Hepatic stellate cell (primary cell): ENCODE results near the gene CBY1.
A peak's percentile ranks its signal among the peaks of the same experiment; 100 is the strongest.

ENCODE experiments used
- DNase-seq: peaks from one replicate; pipeline ENCODE4 v3.0.0; 2011; ENCODE audit warnings: low spot score

CBY1 gene

DNA sequence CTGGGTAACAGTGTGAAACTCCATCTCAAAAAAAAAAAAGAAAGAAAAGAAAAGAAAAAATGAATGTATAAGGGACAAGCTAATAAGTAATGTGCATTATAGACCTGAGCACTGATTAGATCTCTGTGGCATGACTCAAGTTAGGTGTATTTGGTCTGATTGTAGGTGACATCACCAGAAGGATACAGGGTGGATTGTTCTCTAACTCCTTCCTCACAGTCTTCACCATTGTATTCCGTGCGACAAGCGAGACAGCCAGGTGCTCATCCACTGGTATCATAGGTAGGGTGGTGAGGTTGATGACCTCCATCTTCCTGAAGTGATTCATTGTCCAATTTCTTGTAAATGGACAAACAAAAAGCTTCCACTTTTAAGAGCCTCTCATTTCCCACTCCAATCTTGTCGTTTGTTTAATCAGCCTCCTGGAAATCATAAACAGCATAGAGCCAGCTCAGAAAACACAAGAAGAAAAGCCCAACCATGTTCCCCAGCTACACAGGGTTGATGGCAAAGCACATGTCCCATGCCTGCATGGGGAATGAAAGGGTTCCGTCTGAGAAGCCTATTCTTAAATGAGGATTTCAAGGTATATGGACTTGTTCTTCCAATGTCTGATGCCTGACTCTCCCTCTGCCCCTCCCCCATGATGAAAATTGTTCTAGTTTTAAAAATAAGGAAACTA is 6.5 kb upstream of the CBY1 start:
- DNase-seq: no peak

DNA sequence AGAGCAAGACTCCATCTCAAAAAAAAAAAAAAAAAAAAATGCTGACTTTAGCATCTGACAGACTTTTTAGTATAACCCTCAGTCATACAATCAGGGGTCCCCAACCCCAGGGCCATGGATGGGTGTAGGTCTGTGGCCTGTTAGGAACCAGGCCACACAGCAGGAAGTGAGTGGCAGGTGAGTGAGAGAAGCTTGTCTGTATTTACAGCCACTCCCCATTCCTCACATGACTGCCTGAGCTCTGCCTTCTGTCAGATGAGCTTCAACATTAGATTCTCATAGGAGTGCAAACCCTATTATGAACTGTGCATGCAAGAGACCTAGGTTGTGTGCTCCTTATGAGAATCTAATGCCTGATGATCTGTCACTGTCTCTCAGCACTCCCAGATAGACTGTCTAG is 3.6 kb upstream of the CBY1 start:
- DNase-seq: no peak

GRCh38 chr22:38653741-38654140 is 2.7 kb upstream of the CBY1 start:
- no peak for DNase-seq

GRCh38 chr22:38655519-38656255 is 751 bp upstream of the CBY1 start:
- no peak for DNase-seq

GRCh38 chr22:38657045-38657909 is 839 bp downstream of the CBY1 start:
- DNase-seq: no peak

GRCh38 chr22:38674888-38675287 is 18.4 kb downstream of the CBY1 start:
- DNase-seq: no peak

- DNase-seq: no peak
These were observed 19.4 kb downstream of the CBY1 start for GRCh38 chr22:38675833-38676232.

DNA sequence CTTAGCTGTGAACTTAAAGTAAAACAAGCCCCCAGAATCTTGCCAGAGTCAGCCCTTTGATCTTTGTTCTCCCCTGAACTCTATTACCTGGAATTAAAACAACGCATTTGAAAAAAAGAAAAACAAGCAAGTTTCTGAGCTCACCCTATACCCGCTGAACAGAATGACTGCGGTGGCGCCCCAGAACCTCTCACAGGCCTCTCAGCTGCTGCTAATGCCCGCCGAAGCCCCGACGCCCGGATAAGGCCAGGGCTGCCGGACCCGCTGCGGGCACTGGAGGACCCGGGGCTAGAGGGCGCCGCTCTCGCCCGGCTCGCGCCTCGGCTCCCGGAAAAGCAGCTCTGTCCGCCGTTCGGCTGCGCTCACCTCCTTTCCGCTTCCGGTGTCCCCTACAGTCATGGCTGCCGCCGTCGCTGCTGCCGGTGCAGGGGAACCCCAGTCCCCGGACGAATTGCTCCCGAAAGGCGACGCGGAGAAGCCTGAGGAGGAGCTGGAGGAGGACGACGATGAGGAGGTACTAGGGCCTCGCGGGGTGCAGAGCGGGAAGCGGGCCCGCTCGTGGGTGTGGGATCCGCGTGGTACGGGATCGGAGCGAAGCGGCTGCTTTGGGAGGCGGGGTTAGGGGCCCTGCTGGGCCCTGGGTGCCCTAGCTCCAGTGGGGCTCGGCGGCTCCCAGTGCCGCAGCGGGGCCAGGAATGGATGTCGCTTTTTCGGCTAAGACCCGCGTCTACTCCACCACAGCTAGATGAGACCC is 25.3 kb downstream of the CBY1 start, which contains the start of gene TOMM22:
TOMM22 (plus strand) TSS at position 376 of the 754 bp plus-strand sequence; CDS start at position 398, 22 bp downstream.
- peak; percentile 94 for DNase-seq

GRCh38 chr22:38684895-38685294 is 28.5 kb downstream of the CBY1 start:
- no peak for DNase-seq

- no peak for DNase-seq
These were observed 29.3 kb downstream of the CBY1 start for GRCh38 chr22:38685761-38686160.

DNA sequence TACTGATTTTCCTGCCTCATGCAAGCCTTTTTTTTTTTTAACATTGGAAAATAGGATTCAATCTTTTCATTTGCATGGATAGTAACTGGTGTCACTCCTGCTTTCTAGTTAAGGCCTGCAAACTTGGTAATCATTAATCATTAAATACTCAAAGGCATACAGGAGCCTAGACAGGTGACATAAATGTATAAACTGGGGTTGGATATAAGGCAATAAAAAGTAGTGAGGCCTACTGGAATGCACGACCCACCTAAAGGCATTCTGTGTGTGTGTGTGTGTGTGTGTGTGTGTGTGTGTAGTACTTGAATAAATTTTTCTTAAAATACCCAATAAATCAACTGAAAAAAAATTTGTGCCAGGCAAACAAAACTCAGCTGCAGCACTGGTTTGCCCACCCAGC is 33.2 kb downstream of the CBY1 start:
- no peak for DNase-seq

GRCh38 chr22:38694049-38694448 is 37.6 kb downstream of the CBY1 start:
- no peak for DNase-seq

DNA sequence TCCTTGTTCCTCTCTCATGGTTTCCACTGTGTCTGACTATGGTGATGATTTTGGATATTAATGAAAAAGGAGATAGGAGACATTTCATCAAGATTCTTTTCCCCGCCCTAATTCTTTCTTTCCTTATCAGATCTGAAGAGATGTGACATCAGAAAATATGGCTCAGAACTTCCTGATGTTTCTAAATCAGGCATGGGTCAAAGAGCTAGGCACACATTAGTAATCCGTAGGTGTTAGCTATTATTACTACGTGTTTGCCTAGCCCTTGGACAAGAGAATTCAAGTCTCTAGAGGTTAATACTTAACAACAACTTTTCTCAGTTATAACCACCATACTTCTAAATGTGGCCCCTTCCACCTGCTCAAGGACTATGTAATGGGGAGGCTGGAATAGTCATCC is 38.5 kb downstream of the CBY1 start:
- DNase-seq: no peak

GRCh38 chr22:38696606-38697424 is 40.4 kb downstream of the CBY1 start:
- peak; percentile 60 for DNase-seq

DNA sequence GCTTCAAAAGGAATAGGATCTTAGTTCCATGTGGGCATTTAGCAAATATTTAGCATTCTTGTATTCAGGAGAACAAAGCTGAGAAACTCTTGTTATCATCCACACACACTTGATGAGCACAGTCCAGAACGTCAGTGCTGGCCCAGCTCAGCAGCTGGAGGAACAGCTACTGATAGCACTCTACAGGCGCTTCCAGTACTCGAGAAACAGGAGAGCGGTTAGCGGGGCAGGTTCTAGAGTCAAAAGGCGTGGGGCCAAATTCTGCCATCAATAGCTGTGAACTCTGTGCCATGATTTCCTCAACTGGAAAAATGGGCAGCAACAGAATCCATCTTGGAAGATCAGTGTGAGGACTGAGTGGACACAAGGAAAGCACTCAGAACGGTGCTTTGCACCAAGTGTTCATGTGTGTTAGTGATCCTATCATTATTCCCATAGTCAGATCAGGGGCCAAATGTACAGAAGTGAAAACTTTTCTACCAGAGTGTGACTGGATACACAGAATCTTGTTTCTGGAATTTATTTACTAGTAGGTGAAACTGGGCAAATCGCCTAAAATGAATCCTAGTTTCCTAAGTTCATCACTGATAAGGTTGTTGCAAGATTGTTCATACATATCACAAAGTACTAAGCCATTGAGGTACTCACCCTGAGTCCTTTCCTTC is 41.1 kb downstream of the CBY1 start:
- DNase-seq: no peak

- DNase-seq: no peak
These were observed 42.1 kb downstream of the CBY1 start for GRCh38 chr22:38698407-38699094.

- DNase-seq: no peak
These were observed 42.7 kb downstream of the CBY1 start for GRCh38 chr22:38699143-38699542.

DNA sequence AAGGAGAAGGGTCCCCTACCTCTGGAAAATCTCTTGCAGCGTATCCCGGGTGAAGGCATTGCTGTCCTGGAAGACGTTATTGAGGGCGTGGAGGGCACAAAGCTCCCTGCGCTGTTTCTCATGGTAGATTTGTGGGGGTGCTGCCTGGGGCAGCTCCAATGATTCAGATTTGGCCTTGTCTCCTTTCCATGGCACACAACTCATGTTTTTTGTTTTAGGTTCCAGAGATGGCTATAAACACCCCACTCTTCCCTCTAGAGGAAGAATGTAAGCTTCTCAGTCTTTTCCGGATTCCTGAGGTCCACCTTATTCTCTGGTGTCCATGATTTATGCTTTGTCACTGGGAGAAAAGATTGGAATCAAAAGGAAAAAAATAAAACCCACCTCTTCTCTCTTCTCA is 43.3 kb downstream of the CBY1 start:
- peak; percentile 38 for DNase-seq

- peak; percentile 63 for DNase-seq
These were observed 43.9 kb downstream of the CBY1 start for GRCh38 chr22:38700270-38700788.
